Aortic smooth muscle cell (primary cell): Measurements from ENCODE around the gene LACTBL1. TPM values are rescaled to one million over a fixed set of nuclear protein-coding genes. Genes with fewer than 3 reads are reported as not detected.

Experiments used
- total RNA-seq: library from RNA; depleted of rRNA; stranded (reverse); fragments of >200 nt; gene quantifications from 2 replicates; pipeline ENCODE4 v1.2.3, GENCODE V29; 2014

Gene LACTBL1
- total RNA-seq, result not detected in 2 replicates

GRCh38 chr1:22972760-22973159, at the start of gene LACTBL1:
Gene LACTBL1, minus strand, starts transcription at chr1:22972866. Its CDS starts 550 bp downstream, at chr1:22972316.

GRCh38 chr1:23019094-23019862, 46.6 kb upstream of the LACTBL1 start, which contains the start of gene KDM1A:
Gene KDM1A, plus strand, starts transcription at chr1:23019468. Its CDS starts 129 bp downstream, at chr1:23019597.

Other genes starting within 250 kb of the LACTBL1 start
- not detected in 2 replicates for gene TEX46, start 43.0 kb upstream of the LACTBL1 start, total RNA-seq
- 63.7 and 72.3 TPM in 2 replicates for gene KDM1A, start 46.6 kb upstream of the LACTBL1 start, total RNA-seq
- 27.1 and 34.7 TPM in 2 replicates for gene LUZP1, start 196.0 kb upstream of the LACTBL1 start, total RNA-seq
- not detected in 2 replicates for gene HTR1D, start 244.6 kb upstream of the LACTBL1 start, total RNA-seq